Spleen (tissue), 7 donors: ENCODE results near the gene PTK6.

ENCODE experiments used
- POLR2AphosphoS5 ChIP-seq, 3 donors: sonication (generic); formaldehyde crosslinking; IDR thresholded peaks; one replicate each; pipeline ENCODE4 v1.5.1; 2017; ENCODE audit warnings: antibody characterized with exemption in 3 of 3
- TF ChIP-seq, protein P1 (sequence below), 11 experiments: fragments of 200-600 bp in 7 of 11; fragments of 450-650 bp in 4 of 11; sonication (generic) in 4 of 11; IDR thresholded peaks in 8 of 11; conservative IDR thresholded peaks in 3 of 11; 1 replicate in 7 of 11; 2 replicates in 4 of 11; pipeline versions ENCODE4 v1.4.0 to v1.8.0; 2016 to 2021; ENCODE audit warnings: antibody characterized with exemption in 11 of 11, inconsistent platforms in 4 of 11, mild to moderate bottlenecking in 1 of 11
- donor health status: DM: no; HTN: no; CAD: no; lungs with moderate emphysema.
- donor health status: DM: no; HTN: no; CAD: no.
- donor health status: DM: no; HTN: no; CAD: no.

DNA sequence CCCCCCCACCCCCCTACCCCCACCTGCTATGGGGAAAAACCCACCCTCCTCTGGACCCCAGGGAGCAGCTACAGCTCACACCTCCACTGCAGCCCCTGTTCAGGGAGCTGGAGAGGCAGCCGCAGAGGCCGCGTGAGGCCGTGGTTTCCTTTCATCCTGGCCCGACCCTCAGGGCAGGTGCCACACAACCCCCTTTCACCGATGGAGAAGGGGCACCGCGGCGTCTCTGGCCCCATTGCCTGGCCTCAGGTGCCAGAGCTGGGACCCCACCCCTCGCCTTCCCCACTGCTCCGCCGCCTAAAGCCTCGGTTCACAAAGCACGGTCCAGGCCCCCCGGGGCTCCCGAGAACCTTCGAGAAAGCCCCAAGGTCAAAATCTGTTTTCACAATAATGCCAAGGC is 52.9 kb downstream of the PTK6 start:
- TF ChIP-seq, protein P1, sequence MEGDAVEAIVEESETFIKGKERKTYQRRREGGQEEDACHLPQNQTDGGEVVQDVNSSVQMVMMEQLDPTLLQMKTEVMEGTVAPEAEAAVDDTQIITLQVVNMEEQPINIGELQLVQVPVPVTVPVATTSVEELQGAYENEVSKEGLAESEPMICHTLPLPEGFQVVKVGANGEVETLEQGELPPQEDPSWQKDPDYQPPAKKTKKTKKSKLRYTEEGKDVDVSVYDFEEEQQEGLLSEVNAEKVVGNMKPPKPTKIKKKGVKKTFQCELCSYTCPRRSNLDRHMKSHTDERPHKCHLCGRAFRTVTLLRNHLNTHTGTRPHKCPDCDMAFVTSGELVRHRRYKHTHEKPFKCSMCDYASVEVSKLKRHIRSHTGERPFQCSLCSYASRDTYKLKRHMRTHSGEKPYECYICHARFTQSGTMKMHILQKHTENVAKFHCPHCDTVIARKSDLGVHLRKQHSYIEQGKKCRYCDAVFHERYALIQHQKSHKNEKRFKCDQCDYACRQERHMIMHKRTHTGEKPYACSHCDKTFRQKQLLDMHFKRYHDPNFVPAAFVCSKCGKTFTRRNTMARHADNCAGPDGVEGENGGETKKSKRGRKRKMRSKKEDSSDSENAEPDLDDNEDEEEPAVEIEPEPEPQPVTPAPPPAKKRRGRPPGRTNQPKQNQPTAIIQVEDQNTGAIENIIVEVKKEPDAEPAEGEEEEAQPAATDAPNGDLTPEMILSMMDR (IDR thresholded peaks at IDR 0.05 in 8 of 11, conservative IDR thresholded peaks at IDR 0.05 in 3 of 11) = no peak
- TF ChIP-seq POLR2AphosphoS5 (IDR thresholded peaks at IDR 0.05) = no peak
